Stimulated activated CD4-positive, alpha-beta T cell treated with anti-CD3 and anti-CD28 coated beads, Interleukin-15, amount 100 ng/mL, for 1 hour (primary cell): Measurements from ENCODE around the gene RNU2-63P.
"Not testable (repeated sequence)": the region's sequence is repeated elsewhere in the genome, so short reads cannot be mapped to it uniquely, and the experiment has no call there.

Source experiments
- DNase-seq, 2 donors: peaks; one replicate each; pipeline ENCODE4 v3.0.0-alpha.2; 2020; ENCODE audit warnings: low read depth in 1 of 2, low spot score in 1 of 2

The RNU2-63P gene

DNA sequence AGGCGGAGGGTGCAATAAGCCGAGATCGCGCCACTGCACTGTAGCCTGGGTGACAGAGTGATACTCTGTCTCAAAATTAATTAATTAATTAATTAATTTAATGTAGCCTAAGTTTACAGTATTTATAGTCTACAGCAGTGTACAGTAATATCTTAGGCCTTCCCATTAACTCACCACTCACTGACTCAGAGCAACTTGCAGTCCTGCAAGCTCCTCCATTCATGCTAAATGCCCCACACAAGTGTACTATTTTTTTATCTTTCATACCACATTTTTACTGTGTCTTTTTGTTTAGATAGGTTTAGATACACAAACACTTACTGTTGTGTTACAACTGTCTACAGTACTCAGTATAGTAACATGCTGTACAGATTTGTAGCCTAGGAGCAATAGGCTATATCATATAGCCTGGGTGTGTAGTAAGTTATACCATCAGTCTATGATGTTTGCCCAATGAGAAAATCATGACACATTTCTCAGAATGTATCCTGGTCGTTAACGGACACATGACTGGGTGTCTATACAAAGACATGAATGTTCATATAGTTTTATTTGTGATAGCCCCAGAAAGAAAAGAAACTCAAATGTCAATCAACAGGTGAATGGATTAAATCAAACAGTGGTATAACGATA lies 15.8 kb upstream of the RNU2-63P start:
- no peak for DNase-seq

DNA sequence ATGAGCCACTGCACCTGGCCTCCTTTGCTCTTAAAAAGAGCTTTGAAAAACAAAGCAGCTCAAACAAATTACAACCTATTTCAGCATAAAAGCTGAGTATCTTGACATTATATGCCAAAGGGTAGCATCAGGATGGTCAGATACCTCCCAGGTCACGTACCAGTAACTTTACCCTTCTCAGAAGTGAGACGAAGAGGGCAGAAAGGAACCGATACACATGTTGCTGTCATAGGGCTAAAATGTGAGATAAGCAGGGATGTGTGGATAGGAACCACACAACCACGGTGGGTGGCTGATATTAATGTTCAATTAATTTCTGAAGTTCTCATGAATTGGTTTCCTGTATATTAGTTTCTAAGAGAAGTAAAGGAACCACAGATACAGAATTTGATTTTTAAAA lies 12.6 kb upstream of the RNU2-63P start:
- no peak for DNase-seq

DNA sequence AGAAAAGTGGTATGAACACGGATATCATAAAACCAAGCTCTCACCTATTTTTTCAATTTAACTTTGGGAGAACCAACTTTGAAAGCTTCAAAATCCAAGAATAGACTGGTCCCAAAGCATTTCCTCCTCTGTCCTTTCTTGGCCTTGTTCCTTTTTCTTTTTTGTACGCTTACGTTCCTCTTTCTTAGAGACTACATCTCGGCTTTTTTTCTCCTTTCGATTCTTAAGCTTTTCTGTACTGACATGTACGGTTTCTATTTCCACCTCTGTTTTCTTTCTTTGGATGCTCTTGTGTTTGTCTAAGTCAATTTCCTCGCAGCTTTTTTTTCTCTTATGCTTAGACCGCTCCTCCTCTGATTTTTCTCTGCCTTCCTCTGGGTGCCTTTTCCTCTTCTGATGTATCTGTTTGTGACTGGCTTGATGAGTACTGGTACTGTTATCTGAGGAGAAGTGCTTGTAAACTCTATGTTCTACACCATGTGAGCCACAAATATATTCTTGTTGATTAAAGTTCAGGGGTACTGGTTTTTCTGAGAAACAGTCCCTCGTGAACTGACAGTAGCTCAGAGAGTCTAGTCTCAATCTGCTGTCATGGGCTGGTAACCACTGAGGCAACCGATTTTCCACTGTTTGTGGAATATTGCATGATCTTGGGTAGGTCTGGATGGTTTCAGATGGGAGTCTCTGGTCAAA lies 11.5 kb upstream of the RNU2-63P start:
- DNase-seq, result no peak

DNA sequence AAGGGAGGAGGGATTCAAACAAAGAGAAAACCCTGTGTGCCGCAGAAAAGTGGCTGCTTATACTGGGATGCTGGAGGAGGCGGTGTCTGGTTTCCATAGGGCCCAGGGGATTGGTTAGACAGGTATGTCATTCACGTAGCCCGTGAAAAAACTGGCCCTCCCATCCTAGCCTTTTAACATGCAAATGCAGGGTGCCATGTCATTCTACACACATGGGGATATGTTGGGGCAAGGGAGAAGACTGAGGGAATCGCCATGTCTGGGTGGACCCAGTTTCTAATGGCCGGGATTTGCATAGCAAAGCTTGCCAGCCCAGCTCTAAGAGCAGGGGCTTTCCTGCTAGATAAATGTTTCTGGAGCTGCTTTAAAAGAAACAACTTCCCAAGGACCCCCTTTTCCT lies 8.2 kb upstream of the RNU2-63P start:
- no peak for DNase-seq

DNA sequence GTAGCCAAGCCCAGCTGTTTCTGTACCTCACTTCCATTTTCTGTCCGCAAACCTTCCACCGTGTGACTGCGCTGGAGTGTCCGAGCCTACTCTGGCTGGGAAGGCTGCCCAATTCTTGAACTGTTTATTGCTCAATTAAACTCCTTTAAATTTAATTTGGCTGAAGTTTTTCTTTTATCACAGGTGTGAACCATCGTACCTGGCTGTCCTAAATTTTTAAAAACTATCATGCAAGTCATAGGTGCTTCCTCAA lies 6.2 kb upstream of the RNU2-63P start:
- DNase-seq, result no peak

DNA sequence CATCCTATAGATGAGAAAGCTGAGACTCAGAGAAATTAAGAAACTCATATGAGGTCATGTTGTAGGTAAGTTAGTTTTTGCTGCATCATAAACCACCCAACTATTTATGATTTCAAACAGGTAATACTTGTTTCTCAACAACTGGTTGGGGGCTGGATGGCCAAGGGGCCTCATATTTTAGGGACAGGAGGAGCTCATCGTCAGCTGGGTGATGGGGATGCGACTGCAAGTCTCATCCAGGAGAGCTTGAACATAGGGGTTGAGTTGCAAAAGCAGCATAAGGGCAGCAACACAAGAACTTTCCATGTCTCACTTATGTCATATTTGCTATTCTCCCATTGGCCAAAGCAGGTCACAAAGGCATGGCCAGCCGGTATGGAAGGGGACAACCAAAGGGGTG lies 3.6 kb upstream of the RNU2-63P start:
- no peak for DNase-seq

DNA sequence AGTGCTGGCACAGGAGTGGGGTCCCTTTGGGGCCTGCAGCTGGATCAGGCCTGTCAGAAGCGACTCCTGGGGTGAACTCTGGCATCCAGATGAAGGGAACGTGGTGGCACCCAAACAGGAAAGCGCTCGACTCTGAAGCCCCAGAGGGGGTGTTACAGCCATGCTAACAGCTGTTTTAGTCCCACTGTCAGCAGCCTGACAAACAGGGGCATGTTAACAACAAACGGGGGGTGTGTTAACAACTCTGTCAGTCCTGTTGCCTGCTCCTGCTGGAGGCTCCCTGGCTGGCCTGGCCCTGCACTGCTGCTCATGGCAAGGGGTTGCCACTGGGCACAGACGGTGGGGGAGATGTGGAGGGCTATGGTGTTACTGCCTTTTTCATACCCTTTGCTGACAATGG lies 2.6 kb upstream of the RNU2-63P start:
- no peak for DNase-seq

DNA sequence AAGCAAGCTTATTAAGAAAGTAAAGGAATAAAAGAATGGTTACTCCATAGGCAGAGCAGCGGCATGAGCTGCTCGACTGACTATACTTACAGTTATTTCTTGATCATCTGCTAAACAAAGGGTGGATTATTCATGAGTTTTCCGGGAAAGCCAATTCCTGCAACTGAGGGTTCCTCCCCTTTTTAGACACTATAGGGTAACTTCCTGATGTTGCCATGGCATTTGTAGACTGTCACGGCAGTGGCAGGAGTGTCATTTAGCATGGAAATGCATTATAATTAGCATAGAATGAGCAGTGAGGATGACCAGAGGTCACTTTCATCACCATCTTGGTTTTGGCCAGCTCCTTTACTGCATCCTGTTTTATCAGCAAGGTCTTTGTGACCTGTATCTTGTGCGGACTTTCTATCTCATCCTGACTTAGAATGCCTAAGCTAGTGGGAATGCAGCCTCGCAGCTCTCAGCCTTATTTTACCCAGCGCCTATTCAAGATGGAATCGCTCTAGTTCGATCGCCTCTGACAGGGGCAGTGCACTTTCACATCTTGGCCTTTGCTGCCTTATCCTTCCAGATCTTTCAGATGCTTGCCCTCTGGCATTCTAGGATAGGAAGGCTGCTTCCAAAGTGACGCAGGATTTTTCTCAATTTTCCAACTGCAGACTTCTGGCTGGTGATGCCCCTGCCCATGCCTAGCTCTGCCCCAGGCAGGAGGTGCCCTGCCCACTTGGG lies 1.9 kb upstream of the RNU2-63P start:
- not testable (repeated sequence) for DNase-seq

DNA sequence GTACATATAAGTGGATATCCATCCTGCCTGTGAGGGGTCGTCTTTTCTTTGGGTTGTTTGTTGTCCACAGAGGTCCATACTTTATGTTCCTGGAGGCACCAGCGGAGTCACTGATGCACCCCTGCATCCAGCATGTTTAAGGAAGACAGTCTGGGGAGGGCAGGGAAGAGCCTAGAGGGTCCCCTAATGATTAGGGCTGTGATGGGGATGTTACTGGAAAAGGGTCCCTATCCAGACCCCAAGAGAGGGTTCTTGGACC lies 1.4 kb upstream of the RNU2-63P start:
- not testable (repeated sequence) for DNase-seq

DNA sequence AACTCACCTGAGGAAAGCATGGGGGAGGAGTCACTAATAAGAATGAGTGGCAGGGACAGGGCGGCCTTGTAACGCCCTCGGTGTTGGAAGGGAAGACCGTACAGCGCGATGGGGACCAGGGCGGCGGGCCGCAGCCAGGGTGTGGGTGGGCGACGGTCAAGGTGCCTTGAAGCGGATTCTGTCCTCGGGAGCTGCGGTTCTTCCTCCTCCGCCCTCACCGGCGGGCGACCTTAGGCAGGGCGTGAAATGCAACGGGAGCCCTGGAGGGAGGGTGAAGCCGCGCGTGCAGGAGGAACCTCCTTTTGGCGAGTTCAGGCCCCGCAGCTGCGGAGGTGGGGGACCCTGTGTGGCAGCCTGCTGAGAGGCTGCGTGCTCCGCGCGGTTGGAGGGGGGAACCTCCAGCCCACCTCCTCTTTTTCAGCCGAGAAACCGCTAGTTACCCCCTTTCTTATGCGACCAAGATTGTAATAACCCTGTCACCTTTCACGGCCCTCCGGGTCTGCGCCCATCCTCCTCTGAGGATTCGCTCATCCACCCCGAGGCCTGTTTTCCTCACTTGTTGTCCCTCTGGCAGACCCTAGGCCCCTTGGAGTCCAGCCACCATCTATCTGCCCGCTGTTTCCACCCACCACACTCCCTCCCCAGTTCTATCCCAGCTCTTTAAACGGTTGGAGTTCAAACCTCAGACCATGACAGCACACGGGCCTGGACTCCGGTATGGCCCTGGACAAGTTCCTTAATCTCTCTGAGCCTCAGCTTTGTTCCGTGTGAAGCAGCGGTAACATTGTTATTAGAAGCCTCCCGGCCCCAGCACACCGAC lies 823 bp upstream of the RNU2-63P start:
- DNase-seq, result no peak

DNA sequence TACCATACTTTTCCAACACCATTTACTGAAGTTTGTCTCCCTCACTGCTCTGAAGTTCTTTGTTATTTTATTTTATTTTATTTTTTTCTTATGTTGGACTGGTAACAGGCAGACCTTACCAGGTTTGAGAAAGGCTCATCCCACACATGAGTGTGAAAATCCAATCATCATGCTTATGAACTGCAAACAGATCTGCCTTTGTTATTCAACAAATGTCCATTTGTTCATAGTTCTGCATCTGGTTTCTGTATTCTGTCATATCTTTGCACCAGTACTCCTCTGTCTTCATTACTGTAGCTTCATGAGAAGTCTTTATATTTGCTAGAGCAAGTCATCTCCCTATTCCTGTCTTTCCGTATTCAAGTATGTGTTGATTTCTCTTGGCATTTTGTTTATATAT lies 5.3 kb downstream of the RNU2-63P start:
- DNase-seq, result no peak

DNA sequence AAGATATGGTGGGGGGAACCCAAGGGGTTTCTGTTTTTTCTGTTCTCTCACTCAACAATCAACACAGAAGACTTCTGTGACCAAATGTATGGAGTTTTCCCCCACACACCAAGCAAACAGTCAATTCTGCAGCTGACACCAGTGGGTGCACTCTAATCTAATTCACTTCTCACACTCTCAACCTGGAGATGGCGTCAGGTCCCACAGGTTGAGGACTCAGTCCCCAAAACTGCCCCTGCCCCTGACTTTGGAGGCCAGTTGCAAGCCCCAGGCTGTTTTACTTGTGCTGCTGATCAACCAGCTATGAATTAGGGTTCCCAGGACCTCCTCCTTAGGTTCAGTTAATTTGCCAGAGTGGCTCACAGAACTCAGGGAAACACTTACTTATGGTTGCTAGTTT lies 6.2 kb downstream of the RNU2-63P start:
- no peak for DNase-seq

DNA sequence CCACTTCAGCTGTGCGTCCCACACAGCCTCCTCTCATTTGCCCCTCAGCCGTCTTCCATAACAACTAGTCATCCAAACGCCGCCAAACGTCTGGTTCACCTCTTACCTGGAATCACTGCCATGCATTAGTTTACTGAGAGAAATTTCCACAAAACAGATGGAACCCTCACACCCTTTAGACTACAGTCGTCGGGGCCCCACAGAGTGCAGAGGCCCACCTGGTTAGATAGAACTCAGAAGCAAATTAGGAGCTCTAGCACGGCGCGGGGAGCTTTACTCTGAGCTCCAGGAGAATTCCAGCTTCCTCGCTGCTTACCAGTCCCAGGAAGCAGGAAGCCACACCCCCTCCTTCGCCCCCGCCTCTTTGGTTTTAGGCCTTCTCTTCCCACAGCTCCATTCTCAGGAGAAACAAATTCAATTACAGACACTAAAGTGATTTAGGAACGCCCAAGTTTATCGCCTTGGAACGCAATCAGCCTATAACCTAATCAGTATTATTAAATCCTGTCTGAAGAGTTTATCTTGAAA lies 9.4 kb downstream of the RNU2-63P start:
- no peak for DNase-seq

DNA sequence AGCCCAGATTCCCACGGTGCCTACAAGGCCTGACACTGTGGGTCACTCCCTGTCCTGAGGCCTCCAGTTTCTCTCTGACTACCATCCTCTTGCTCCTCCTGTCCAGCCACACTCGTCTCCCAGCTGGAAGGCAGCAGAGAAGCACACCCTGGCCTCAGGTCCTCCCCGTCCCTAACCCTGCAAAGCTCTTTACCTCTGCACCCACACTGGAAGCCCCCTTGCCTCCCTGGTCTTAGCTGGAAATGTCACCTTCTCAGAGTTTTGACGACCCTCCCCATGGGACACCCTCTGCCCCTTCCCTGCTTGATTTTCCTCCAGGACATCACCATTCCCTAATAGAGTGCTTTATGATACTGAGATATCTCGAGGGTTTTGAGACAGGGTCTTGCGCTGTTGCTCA lies 10.6 kb downstream of the RNU2-63P start:
- DNase-seq, result no peak

DNA sequence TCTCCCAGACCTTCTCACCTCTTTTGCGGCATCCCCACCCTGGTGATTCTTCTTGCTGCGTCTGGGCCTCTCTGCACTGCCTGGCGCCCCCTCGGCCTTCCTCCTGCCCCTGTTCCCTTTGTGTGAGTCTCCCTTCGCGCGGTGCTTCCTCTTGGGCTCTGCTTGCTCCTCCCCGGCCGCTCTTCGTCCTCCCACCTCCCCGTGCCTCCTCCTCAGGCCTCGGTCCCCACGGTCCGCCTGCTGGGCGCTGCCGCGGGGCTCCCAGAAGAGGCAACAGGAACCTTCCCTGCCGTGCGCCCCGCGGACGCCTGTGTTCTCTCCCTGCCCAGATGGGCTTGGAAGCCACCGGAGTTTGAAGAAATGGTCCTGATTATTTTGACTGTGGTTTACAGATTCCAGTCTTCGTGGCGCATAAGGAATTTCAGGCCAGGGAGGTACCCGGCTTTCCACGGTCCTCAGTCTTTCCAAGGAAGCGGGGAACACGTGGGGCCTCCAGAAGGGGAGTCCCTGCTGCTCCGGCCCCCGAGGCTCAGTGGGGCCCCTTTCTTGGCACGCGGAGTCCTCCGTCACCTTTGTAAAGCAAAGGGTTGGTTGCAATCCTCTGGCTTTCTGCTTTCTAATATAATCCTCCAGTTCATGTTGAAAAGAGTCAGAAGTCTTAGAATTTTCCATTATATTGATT lies 13.1 kb downstream of the RNU2-63P start:
- DNase-seq, result no peak

DNA sequence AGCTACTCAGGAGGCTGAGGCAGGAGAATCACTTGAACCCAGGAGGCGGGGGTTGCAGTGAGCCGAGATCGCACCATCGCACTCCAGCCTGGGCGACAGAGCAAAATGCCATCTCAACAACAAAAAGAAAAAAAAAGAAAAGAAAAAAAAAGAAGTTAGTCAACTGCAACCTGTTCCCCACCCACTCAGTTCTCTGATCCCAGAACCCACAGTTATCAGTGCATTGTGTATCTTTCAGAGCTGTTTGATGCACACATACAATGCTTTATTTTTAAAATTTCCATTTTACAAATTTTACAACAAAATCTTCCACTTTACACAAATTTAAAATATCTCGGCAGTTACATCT lies 14.0 kb downstream of the RNU2-63P start:
- DNase-seq, result no peak

DNA sequence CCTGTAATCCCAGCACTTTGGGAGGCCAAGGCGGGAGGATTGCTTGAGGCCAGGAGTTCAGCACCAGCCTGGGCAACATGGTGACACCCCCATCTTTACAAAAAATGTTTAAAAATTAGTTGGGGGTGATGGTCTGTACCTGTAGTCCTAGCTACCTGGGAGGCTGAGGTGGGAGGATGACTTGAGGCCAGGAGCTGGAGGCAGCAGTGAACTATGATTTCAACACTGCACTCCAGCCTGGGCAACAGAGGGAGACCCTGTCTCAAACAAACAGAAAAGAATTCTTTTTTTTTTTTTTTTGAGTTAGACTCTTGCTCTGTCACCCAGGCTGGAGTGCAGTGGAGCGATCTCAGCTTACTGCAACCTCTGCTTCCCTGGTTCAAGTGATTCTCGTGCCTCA lies 15.9 kb downstream of the RNU2-63P start:
- DNase-seq, result not testable (repeated sequence)

DNA sequence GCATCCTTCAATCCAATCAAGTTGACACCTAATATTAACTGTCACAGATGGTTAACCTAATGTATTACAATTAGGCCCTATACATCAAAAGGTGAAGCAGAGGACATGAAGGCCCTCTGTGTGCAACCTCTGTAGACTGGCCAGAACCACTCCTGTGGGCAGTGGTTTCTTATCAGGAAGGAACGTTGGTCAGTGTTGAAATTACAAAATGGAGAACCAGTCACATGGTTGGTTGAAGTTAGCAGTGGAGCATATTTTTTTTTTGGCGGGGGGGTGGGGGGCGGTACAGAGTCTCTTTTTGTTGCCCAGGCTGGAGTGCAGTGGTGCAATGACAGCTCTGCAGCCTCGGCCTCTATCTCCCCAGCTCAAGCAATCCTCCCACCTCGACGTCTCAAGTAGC lies 19.8 kb downstream of the RNU2-63P start:
- DNase-seq, result no peak

DNA sequence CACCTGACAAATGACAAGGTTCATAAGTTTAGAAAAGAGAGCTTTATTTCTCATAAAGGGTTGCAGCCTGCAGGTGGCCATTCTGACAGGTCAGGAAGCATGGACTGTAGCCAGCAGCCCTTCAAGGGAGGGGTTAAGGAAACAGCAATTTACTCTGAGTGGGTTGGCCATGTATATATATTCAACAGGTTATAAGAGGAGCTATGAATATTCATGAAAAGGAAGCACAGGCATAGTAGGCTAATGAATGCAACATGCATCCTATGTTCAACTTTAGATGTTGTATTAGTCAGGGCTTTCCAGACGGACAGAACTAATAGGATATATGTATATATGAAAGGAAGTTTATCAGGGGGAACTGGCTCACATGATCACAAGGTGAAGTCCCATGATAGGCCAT lies 20.6 kb downstream of the RNU2-63P start:
- no peak for DNase-seq

DNA sequence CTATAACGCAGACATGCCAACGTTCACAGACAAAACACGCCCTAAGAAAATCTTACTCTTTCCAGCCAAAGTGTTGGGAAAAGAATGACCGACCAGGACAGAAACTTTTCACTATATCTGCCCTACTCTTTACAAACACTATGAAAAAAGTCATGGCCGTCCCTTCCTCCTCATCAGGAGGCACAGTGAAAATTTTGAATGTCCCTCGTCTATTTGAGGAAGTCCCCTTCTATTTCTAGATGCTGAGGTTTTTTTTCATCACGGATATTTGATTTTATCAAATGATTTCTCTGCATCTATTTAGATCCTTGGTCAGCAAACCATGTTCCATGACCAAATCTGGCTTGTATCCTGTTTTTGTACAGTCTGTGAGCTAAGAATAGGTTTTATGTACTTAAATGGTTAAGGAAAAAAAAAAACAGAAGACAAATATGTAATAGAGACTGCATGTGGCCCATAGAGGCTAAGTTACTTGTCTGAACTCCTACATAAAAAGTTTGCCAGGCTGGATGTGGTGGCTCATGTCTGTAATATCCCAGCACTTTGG lies 22.0 kb downstream of the RNU2-63P start:
- DNase-seq, result not testable (repeated sequence)

DNA sequence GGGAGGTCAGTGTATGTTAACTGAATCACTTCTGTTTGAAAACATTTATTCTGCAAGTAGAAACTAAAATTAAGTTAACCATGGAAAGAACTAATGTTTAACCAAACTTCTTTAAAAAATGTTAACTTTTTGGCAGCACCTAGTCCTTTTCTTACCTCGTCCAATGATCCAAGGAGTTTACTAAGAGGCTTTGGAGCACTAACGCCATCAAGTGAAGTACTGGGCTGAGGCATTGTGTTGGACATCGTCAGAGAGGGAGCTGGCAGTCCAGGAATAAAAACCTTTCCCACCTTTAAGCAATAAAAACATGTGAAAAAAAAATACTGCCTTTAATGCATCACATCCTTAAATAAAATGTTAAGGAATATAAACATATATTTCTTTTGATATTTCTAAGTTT lies 23.8 kb downstream of the RNU2-63P start:
- DNase-seq, result not testable (repeated sequence)
